PC-3 (cell line): ENCODE measurements around the gene ADARB2.

ENCODE experiments used
- CTCF ChIP-seq: fragments of 300-600 bp; sonication (generic); conservative IDR thresholded peaks from 2 replicates; pipeline ENCODE4 v1.5.1; 2017; ENCODE audit warnings: antibody characterized with exemption, low read depth, mild to moderate bottlenecking, low read length
- EZH2phosphoT487 ChIP-seq: fragments of 300-600 bp; sonication (generic); IDR thresholded peaks from 2 replicates; pipeline ENCODE4 v1.6.1; 2018; ENCODE audit warnings: mild to moderate bottlenecking, antibody characterized with exemption, low read length, borderline replicate concordance

- TF ChIP-seq CTCF = no peak
- TF ChIP-seq EZH2phosphoT487 = no peak
Measured at GRCh38 chr10:1187855-1188557, 549.3 kb downstream of the ADARB2 start.
